ENCODE results near the gene BLOC1S3.

DNA sequence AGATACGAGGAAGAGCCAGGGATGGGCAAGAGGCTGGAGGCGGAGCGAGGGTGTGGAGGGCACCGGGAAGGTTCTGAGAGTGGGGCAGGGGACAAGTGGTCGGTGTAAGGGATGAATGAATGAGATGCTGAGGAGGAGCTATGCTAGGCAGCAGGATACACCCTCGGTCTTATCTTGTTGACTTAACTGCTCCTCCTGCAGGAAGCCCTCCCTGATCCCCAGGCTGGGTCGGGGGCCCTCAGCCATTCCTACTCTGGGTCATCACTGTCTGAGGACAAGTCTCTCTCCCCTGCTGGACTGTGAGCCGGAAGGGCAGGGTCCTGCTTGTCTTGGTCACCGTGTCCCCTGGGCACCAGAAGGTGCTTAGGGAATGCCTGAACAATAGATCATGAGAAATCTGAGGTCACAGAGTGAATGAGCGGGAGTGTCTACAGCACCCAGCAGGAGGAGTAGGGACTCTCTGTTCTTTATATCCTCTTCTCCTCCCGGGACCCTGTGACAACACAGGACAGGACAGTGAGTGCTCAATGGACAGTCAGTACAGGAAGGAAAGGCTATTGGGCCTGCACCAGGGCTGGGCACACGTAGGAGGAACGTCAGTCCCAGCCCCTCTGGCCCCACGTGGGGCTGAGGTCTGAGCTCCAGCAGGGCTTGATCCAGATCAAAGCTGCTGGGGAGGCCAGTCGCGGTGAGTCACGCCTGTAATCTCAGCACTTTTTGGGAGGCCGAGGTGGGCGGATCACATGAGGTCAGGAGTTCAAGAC, 24.3 kb upstream of the BLOC1S3 start:
- TF ChIP-seq, protein P1, sequence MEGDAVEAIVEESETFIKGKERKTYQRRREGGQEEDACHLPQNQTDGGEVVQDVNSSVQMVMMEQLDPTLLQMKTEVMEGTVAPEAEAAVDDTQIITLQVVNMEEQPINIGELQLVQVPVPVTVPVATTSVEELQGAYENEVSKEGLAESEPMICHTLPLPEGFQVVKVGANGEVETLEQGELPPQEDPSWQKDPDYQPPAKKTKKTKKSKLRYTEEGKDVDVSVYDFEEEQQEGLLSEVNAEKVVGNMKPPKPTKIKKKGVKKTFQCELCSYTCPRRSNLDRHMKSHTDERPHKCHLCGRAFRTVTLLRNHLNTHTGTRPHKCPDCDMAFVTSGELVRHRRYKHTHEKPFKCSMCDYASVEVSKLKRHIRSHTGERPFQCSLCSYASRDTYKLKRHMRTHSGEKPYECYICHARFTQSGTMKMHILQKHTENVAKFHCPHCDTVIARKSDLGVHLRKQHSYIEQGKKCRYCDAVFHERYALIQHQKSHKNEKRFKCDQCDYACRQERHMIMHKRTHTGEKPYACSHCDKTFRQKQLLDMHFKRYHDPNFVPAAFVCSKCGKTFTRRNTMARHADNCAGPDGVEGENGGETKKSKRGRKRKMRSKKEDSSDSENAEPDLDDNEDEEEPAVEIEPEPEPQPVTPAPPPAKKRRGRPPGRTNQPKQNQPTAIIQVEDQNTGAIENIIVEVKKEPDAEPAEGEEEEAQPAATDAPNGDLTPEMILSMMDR (IDR thresholded peaks at IDR 0.05; ENCODE audit: low read depth, low read length, poor library complexity, severe bottlenecking) = no peak
- TF ChIP-seq EZH2phosphoT487 (IDR thresholded peaks at IDR 0.05; ENCODE audit: borderline replicate concordance, low read length) = no peak

Data from DOHH2 (cell line).